GM08714 (cell line): Measurements from ENCODE around the gene RNF145.
"Not testable (repeated sequence)": the region's sequence is repeated elsewhere in the genome, so short reads cannot be mapped to it uniquely, and the experiment has no call there.

Experiments
- H3K4me3 ChIP-seq: fragments of 200-500 bp; sonication (Bioruptor generic); 2 replicates; pipeline ENCODE4 v1.5.1; 2014; ENCODE audit warnings: mild to moderate bottlenecking, low read length, inconsistent platforms
- ZNF274 ChIP-seq: IDR thresholded peaks from 2 replicates; pipeline ENCODE4 v1.6.1; 2012; ENCODE audit warnings: mild to moderate bottlenecking, low read depth, low read length

RNF145 gene

DNA sequence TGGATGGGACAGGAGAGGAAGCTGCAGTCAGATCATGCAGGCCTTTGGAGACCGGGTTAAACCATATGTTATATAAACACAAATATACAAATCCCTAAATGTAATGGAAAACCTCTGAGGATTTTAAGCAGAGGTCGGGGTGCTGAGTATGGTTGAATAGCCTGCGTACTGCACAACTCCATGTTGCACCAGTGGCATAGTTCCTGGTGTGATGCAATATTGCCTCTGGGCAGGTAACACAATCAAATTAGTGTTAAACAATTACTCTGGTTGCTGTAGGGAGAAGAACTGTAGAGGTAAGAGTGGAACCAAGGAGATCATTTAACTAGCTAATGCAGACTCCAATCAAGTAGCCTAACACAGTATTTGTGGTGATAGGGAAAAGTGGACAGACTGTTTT, 21.3 kb upstream of the RNF145 start:
- no peak for TF ChIP-seq ZNF274
- H3K4me3 ChIP-seq, result no peak overlapping the region

DNA sequence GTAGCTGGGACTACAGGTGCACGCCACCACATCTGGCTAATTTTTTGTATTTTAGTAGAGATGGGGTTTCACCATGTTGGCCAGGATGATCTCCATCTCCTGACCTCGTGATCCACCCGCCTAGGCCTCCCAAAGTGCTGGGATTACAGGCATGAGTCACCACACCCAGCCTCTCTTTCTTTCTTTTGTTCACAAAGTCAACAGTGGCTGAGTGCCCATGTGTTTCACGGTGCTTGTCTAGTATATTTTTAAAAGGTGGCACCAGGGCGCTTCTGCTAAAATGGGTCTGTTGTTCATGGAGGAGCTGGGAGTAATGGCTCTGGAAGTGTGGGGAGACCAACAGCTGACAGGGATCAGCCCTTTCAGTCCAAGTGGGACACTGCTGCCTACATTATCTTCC, 18.7 kb upstream of the RNF145 start:
- not testable (repeated sequence) for H3K4me3 ChIP-seq

DNA sequence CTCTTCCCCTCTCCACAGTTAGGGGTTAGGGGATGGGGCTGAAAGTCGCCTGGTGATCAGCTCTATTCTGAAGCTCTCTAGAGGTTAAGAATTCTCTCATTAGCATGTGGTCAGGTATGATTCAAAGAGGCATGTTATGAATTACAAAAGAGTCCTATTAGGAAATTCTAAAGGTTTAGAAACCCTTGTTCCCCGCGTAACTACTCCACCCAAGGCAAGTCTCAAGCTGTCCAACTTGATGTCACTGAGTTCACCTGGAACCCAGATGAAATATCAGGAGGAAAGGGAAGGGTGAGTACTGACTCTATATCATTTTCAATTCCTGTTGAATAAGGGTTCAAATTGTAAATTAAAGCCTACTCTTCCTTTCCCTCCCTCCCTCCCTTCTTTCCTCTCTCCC, 18.1 kb upstream of the RNF145 start:
- H3K4me3 ChIP-seq, result no peak overlapping the region
- no peak for TF ChIP-seq ZNF274

DNA sequence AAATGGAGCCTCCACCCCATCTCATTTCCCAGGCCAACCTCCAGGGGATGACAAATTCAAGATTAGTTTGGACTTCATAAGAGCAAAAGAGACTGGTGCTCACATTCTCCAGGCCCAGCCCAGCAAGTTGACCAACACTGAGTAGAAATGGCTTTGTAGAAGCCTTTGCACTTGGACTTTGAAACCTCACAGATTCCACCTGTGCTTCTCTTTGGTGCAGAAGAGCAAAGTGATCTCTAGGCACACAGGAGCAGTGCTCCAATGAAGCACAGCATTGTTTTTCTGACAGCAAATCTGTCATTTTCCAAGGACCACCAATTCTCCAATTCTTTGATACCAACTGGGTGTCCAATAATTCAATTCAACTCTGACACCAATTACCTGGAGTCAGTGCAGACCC, 17.1 kb upstream of the RNF145 start:
- no peak overlapping the region for H3K4me3 ChIP-seq
- no peak for TF ChIP-seq ZNF274

DNA sequence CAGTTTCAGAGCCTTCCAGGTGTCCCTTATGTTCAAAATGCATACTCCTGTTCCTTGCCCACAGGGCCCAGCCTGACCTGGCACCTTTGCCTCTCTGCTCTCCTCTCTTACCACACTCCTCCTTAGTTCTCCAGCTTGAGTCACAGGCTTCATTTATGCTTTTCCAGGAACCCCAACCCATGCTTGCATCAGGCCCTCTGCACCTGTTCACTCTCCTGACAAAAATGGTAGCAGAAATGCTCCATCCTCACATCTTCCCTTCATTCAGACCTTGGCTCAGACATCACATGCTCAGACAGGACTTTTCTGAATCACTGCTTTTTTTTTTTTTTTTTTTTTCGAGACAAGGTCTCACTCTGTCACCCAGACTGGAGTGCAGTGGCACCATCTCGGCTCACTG, 15.1 kb upstream of the RNF145 start:
- no peak overlapping the region for H3K4me3 ChIP-seq
- TF ChIP-seq ZNF274, result no peak

DNA sequence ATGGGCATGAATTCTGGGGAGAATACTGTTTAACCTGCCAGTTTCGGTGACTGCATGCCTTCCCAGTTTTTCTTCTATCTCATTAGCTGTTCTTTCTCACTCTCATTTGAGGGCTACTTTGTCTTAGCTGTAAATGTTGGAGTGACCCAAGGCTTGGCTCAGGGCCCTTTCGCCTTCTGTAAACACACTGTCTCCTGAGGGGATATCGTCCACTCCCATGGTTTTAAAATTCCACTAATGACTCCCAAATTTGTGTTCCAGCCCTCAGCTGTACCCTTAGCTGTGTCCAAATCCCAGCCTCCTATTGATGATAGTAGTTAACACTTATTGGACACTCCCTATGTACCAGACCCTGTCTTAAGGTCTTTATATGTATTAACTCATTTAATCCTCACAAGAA, 14.1 kb upstream of the RNF145 start:
- H3K4me3 ChIP-seq, result no peak overlapping the region
- no peak for TF ChIP-seq ZNF274

DNA sequence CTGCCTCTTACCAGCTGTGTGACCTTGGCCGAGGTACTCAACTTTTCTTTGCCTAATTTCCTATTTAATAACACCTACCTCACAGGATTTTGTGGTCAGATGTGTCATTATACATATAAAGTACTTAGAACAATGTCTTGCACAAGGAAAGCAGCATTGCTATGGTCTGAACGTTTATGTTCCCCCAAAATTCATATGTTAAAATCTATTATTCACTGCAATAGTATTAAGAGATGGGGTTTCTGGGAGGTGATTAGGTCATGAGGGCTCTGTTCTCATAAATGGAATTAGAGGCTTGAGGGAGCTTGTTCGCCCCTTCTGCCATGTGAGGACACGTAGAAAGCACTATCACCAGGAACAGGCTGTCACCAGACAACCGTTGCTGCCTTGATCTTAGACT, 10.9 kb upstream of the RNF145 start:
- TF ChIP-seq ZNF274, result no peak
- no peak overlapping the region for H3K4me3 ChIP-seq

DNA sequence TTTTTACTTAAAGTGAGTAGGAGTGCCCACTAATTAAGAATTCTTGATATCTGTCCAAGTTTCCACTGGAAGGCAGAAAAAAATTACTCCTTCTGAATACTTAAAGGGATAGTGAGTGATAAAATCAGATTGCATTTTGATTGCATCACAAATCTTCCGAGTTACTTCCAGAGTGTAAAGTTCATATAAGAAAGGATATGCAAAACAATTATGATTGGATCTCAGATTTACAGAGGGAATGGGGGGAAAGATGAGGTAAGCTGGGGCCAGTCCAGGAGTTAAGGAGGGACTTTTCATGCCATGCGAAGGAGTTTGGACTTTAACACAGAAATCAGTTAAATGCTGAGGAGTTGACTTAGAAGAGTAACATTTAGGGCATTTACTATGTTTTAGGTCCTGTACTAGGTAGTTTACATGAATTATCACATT, 9.3 kb upstream of the RNF145 start:
- H3K4me3 ChIP-seq, result no peak overlapping the region
- TF ChIP-seq ZNF274, result no peak

DNA sequence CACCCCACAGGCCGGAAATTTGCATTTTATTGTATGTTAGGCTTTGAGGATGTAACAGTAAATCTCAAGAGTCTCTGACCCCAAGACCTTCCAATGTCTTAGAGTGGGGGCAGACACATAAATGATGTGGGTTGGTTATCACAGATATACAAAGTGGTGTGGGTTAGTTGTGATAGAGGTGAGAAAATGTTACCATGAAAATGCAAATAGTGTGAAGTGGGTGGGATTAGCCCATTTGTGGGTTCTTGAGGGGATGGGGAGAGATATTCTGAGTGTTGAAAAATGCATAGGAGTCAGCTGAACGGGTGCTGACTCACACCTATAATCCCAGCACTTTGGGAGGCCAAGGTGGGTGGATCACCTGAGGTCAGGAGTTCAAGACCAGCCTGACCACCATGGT, 7.9 kb upstream of the RNF145 start:
- no peak overlapping the region for H3K4me3 ChIP-seq
- no peak for TF ChIP-seq ZNF274

DNA sequence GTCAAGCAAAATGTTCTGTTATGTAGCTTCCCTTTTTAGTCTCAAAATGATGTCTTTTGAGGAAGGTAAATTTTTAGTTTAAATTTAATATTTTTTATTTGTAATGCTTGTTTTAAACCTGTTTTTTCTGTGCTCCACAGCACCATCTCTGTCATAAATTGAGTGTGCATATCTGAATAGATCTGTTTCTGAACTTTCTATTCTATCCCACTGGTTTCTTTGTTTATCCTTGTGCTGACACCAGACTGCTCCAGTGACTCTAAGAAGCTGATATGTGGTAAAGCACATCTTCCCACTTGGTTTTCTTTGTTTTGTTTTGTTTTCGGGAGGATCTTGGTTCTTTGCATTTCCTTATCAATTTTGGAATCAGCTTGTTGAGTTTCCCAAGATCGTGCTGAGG, 7.1 kb upstream of the RNF145 start:
- TF ChIP-seq ZNF274, result no peak

DNA sequence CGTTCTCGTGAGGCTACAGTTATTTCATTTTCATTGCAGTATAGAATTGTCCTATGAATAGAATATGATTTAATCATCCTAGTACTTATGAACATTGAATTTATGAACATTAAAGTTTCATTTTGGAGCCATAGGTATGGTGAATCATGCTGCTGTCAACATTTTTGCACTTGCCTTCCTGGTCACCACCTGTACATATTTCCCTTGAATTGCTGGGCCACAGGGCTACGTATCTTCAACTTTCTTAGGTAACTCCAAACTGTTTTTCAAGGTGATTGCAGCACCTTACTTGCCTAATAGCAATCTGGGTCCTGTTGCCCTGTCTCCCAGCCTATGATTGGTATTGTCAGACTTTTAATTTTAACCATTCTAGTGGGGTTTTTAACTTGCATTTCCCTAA, 6.5 kb upstream of the RNF145 start:
- no peak for TF ChIP-seq ZNF274

More for the DNA sequence above, 7.1 kb upstream of the RNF145 start:
- no peak overlapping the region for H3K4me3 ChIP-seq

DNA sequence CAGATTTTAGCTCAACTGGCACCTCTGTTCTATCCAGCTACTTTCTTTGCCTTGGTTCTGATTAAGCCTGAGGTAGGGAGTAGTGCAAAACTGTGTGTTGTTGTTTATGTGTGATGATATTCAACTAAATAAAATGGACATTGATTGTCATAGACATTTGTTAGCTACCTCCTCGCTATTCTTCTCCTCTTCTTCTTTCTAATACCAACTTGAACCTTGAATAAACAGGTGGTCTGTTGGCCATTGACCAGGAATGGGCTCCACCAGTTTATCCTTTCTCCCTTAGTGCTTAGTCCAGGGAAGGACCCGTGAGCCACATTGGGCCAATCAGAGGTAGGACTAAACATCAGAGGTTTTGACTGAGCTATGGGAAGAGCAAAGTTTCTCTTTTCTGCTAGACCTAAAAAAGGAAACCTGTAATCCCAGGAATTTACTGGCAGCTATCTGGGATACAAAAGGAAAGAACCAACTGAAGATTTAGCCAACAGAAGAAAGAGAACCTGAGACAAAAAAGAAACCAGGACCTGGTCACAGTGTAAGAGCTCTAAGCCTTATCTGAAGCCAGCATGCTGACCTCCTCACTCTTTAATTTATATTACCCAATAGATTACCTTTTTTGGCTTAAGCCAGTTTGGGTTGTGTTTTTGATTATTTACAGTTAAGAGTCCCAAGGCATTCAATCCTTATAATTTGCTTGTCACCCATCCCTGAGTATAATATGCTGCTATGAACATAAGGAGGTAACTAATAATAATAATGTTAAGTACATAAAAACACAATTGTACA, 5.3 kb upstream of the RNF145 start:
- no peak overlapping the region for H3K4me3 ChIP-seq
- no peak for TF ChIP-seq ZNF274

More for the DNA sequence above, 6.5 kb upstream of the RNF145 start:
- H3K4me3 ChIP-seq, result no peak overlapping the region

DNA sequence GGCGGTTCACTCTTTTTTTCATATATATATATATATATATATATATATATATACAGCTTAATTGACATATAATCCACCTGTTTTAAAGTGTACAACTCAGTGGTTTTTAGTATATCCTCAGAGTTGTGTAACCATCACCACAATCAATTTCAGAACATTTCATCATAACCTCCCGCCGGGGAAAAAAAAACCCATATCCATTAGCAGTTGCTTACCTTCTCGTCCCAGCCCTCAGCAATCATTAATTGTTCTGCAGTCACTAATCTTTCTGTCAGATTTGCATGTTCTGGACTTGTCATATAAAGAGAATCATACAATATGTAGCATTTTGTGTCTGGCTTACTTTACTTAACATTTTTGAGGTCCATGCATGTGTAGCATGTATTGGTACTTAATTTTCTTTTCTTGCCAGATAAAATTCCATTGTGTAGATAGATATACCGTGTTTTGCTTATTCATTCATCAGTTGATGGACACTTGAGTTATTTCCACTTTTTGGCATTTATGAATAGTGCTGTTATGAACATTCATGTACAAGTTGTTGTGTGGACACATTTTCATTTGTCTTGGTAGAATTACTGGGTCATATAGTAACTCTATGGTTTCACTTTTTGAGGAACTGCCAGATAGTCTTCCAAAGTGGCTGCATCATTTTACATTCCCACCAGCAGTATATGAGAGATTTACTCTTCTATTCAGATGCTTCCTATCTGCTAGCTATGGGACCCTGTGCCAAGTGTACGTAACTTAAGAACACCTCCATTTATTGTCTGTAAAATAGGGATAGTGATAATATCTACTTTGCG, 3.5 kb upstream of the RNF145 start:
- no peak for TF ChIP-seq ZNF274
- no peak overlapping the region for H3K4me3 ChIP-seq

DNA sequence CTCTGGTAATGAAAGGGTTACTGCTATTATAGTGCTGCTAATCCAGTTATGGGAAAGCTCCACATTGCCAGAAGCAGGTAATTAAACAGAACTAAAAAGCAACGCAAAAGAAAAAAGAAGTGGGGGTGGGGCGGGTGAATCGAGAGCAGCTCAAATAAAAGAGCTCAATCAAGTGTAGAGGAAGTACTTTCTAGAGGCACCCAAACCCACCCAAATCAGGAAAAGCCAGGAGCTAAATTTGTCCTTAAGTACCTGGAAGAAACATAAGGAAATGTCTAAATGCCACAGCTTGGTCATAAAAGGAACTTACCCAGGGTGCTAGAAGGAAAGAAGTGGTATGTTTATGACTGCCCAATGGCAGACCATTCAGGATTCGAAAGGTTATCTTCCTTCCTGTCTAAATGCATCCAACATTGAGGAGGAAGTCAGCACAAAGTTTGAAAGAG, 2.4 kb upstream of the RNF145 start:
- no peak for TF ChIP-seq ZNF274
- H3K4me3 ChIP-seq, result no peak overlapping the region

DNA sequence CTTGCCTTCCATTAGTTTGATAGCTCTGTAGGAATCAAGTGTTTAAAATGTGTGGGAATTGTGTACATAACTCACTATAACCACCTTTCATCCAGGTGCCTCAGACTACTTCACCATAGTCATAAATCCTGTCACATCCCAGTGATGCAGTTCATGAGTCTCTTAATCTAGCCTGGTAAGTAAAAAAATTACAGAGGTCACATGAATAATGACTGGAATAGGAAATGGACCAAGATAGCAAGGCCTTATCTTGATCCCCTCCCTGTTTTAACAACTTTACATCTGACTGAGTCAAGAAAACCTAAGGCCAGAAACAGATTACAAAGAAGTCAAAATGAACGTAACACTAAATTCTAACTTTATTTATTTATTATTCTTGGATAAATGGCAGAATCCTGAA, 1.5 kb upstream of the RNF145 start:
- H3K4me3 ChIP-seq, result no peak overlapping the region

DNA sequence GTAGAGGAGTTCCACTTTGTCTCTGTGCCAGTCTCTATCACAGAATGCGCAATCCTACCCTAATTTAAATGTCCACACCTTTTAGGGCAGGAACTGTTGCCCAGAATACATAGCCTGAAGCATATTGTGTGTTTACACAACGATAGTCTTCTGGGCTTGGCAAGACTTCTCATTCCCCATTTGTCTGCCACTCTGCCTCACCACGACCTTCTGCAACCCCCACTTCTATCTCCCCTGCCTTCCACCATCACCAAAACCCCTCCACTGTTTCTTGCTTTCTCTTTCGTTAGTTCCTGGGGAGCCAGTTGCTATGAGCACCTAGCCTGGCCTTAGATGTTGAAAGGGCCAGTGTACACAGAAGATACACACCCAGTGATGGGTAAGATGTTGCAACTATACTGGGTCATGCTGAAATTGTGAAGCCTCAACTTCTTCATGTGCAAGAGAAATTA, 883 bp upstream of the RNF145 start:
- H3K4me3 ChIP-seq, result no peak overlapping the region; the same call in 1 of the 2 replicates
- no peak for TF ChIP-seq ZNF274

More for the DNA sequence above, 1.5 kb upstream of the RNF145 start:
- no peak for TF ChIP-seq ZNF274
